ENCODE measurements around the gene MYRF. TPM values are rescaled to one million over a fixed set of nuclear protein-coding genes. Genes with fewer than 3 reads are reported as not detected.

The MYRF gene
- polyA plus RNA-seq, 1 donor (not counting 4 experiments of a cell fraction or from before 2014, with no cell fraction given): 0.14 TPM

GRCh38 chr11:61783717-61784505 lies 31.5 kb downstream of the MYRF start:
- Histone ChIP-seq H3K4me2 (ENCODE audit: control insufficient read depth, extremely low read depth, insufficient read depth, low read depth, low read length) (no peak overlapping the region), H3K4me1 (ENCODE audit: control insufficient read depth, extremely low read depth, insufficient read depth, low read length) (peaks cover 11% of the 10 kb centered on the region), H4K20me1 (ENCODE audit: control insufficient read depth, extremely low read depth, insufficient read depth, low read length) (no peaks in the 10 kb centered on the region), H3K27me3 (ENCODE audit: control insufficient read depth, extremely low read depth, insufficient read depth, low read length) (no peaks in the 10 kb centered on the region), H3K9me3 (ENCODE audit: control insufficient read depth, low read depth, low read length) (no peaks in the 10 kb centered on the region), H3K79me2 (ENCODE audit: control insufficient read depth, insufficient read depth, low read length) (no peaks in the 10 kb centered on the region), H3K9ac (ENCODE audit: control insufficient read depth, extremely low read depth, insufficient read depth, low read length) (no peak overlapping the region), H3K27ac (ENCODE audit: control insufficient read depth, insufficient read depth, low read length) (no peak overlapping the region), H3K36me3 (ENCODE audit: control insufficient read depth in 2 of 2, extremely low read depth in 1 of 2, insufficient read depth in 2 of 2, low read length in 2 of 2) (peaks cover 12 to 30% of the 10 kb centered on the region in 2 experiments), H3K4me3 (ENCODE audit: control insufficient read depth in 2 of 3, extremely low read depth in 1 of 3, insufficient read depth in 2 of 3, low read depth in 1 of 3, low read length in 3 of 3) (no peak overlapping the region), H2AFZ (ENCODE audit: control insufficient read depth, low read length) (no peak overlapping the region), H3K9me1 (ENCODE audit: control insufficient read depth, extremely low read depth, insufficient read depth, low read length) (no peaks in the 10 kb centered on the region)
- DNase-seq (ENCODE audit: low read depth, low spot score) (no peak), FAIRE-seq (no peak)
- TF ChIP-seq EZH2 (IDR thresholded peaks at IDR 0.05; ENCODE audit: low read length) (no peak), CTCF (optimal IDR thresholded peaks at IDR 0.05 in 1 of 3, IDR thresholded peaks at IDR 0.05 in 1 of 3, conservative IDR thresholded peaks at IDR 0.05 in 1 of 3; ENCODE audit: extremely low read depth in 1 of 3, insufficient read depth in 2 of 3, low read length in 3 of 3) (no peak)
- dilution Hi-C loops (cut with MboI; ENCODE audit: extremely low pct_ligation_motif_present, low sequenced_read_pairs): no loop called here

GRCh38 chr11:61784506-61784805 lies 32.0 kb downstream of the MYRF start:
- no peak for FAIRE-seq
- Histone ChIP-seq H4K20me1 (ENCODE audit: control insufficient read depth, extremely low read depth, insufficient read depth, low read length) (no peaks in the 10 kb centered on the region), H2AFZ (ENCODE audit: control insufficient read depth, low read length) (no peak overlapping the region), H3K27me3 (ENCODE audit: control insufficient read depth, extremely low read depth, insufficient read depth, low read length) (no peaks in the 10 kb centered on the region), H3K4me3 (ENCODE audit: control insufficient read depth in 2 of 3, extremely low read depth in 1 of 3, insufficient read depth in 2 of 3, low read depth in 1 of 3, low read length in 3 of 3) (no peak overlapping the region), H3K36me3 (ENCODE audit: control insufficient read depth in 2 of 2, extremely low read depth in 1 of 2, insufficient read depth in 2 of 2, low read length in 2 of 2) (peaks cover 15 to 35% of the 10 kb centered on the region in 2 experiments), H3K4me1 (ENCODE audit: control insufficient read depth, extremely low read depth, insufficient read depth, low read length) (peaks cover 11% of the 10 kb centered on the region), H3K9ac (ENCODE audit: control insufficient read depth, extremely low read depth, insufficient read depth, low read length) (no peak overlapping the region), H3K4me2 (ENCODE audit: control insufficient read depth, extremely low read depth, insufficient read depth, low read depth, low read length) (no peak overlapping the region), H3K79me2 (ENCODE audit: control insufficient read depth, insufficient read depth, low read length) (no peaks in the 10 kb centered on the region), H3K27ac (ENCODE audit: control insufficient read depth, insufficient read depth, low read length) (no peak overlapping the region), H3K9me3 (ENCODE audit: control insufficient read depth, low read depth, low read length) (no peaks in the 10 kb centered on the region), H3K9me1 (ENCODE audit: control insufficient read depth, extremely low read depth, insufficient read depth, low read length) (no peaks in the 10 kb centered on the region)
- DNase-seq (ENCODE audit: low read depth, low spot score): no peak
- dilution Hi-C loops (cut with MboI; ENCODE audit: extremely low pct_ligation_motif_present, low sequenced_read_pairs): no loop called here
- TF ChIP-seq CTCF (optimal IDR thresholded peaks at IDR 0.05 in 1 of 3, IDR thresholded peaks at IDR 0.05 in 1 of 3, conservative IDR thresholded peaks at IDR 0.05 in 1 of 3; ENCODE audit: extremely low read depth in 1 of 3, insufficient read depth in 2 of 3, low read length in 3 of 3): no peak
- TF ChIP-seq EZH2 (IDR thresholded peaks at IDR 0.05; ENCODE audit: low read length): no peak

All from keratinocyte (primary cell).